ENCODE measurements around the gene SGIP1.
"Not testable (repeated sequence)": the region's sequence is repeated elsewhere in the genome, so short reads cannot be mapped to it uniquely, and the experiment has no call there.

SGIP1 gene

GRCh38 chr1:66775646-66776045 is 241.7 kb downstream of the SGIP1 start:
- DNase-seq = no peak

- DNase-seq = no peak
These were observed 243.9 kb downstream of the SGIP1 start for GRCh38 chr1:66777831-66778230.

- DNase-seq = no peak
These were observed 244.3 kb downstream of the SGIP1 start for GRCh38 chr1:66778266-66778665.

GRCh38 chr1:66778969-66779368 is 245.0 kb downstream of the SGIP1 start:
- DNase-seq = no peak

- DNase-seq = no peak
These were observed 245.6 kb downstream of the SGIP1 start for GRCh38 chr1:66779475-66780078.

GRCh38 chr1:66785800-66786199 is 251.8 kb downstream of the SGIP1 start:
- not testable (repeated sequence) for DNase-seq

- DNase-seq = no peak
These were observed 253.7 kb downstream of the SGIP1 start for GRCh38 chr1:66787641-66788040.

GRCh38 chr1:66788231-66788939 is 254.4 kb downstream of the SGIP1 start:
- DNase-seq = no peak

- DNase-seq = no peak
These were observed 258.0 kb downstream of the SGIP1 start for GRCh38 chr1:66791621-66792610.

GRCh38 chr1:66795839-66796238 is 261.9 kb downstream of the SGIP1 start:
- not testable (repeated sequence) for DNase-seq
